ENCODE data around the gene AGAP5. TPM values are rescaled to one million over a fixed set of nuclear protein-coding genes. Genes with fewer than 3 reads are reported as not detected.
A peak's percentile ranks its signal among the peaks of the same experiment; 100 is the strongest.

The AGAP5 gene
- total and polyA plus RNA-seq, 9 of the 15 experiments (the other 6 are each of a cell fraction or from before 2014, with no cell fraction given), result 0.32 to 7.5 (median 5.3) TPM

GRCh38 chr10:73730153-73730906 is 32.4 kb upstream of the AGAP5 start (continued):
- TF ChIP-seq ATF2 (CRISPR knock-in tag; IDR thresholded peaks at IDR 0.05), result no peak
- peak; percentile 56 for TF ChIP-seq NCOR1 (IDR thresholded peaks at IDR 0.05)
- no peak for TF ChIP-seq EZH2 (IDR thresholded peaks at IDR 0.05; ENCODE audit: borderline replicate concordance, low read depth, low read length)
- TF ChIP-seq SIN3A (IDR thresholded peaks at IDR 0.05; ENCODE audit: borderline replicate concordance in 2 of 2, control insufficient read depth in 1 of 2, low read depth in 2 of 2, low read length in 2 of 2), result peak; percentile 95 to 97; a peak in 3 of 4 replicates
- no peak for TF ChIP-seq MECOM (CRISPR knock-in tag; IDR thresholded peaks at IDR 0.05)
- no peak for TF ChIP-seq BRCA1 (IDR thresholded peaks at IDR 0.05)
- no peak for TF ChIP-seq BRCA1 (CRISPR knock-in tag; IDR thresholded peaks at IDR 0.05)
- peak; percentile 83 for TF ChIP-seq NBN (IDR thresholded peaks at IDR 0.05; ENCODE audit: low read depth)
- TF ChIP-seq ZNF766 (CRISPR knock-in tag; conservative IDR thresholded peaks at IDR 0.05), result no peak; the same call in 1 of the 2 replicates
- no peak for TF ChIP-seq NR2C2 (CRISPR knock-in tag; IDR thresholded peaks at IDR 0.05)
- TF ChIP-seq NR2C2 (tag; IDR thresholded peaks at IDR 0.05), result peak; percentile 93
- no peak for TF ChIP-seq SPI1 (IDR thresholded peaks at IDR 0.05; ENCODE audit: borderline replicate concordance, low read depth, low read length)
- no peak for TF ChIP-seq SREBF2 (CRISPR knock-in tag; IDR thresholded peaks at IDR 0.05)
- TF ChIP-seq NELFE (IDR thresholded peaks at IDR 0.05; ENCODE audit: insufficient read depth, insufficient read length), result no peak
- no peak; the same call in 1 of the 2 replicates for TF ChIP-seq FOXM1 (IDR thresholded peaks at IDR 0.05; ENCODE audit: low read depth)
- no peak for TF ChIP-seq FOXM1 (CRISPR knock-in tag; IDR thresholded peaks at IDR 0.05; ENCODE audit: low read depth)
- TF ChIP-seq SAFB (IDR thresholded peaks at IDR 0.05; ENCODE audit: borderline replicate concordance, low read depth, low read length), result peak; percentile 52; the same call in 1 of the 2 replicates
- no peak for TF ChIP-seq PRPF4 (IDR thresholded peaks at IDR 0.05; ENCODE audit: insufficient read depth, low read depth, low read length, poor library complexity, severe bottlenecking)
- TF ChIP-seq NR3C1 (CRISPR knock-in tag; IDR thresholded peaks at IDR 0.05), result no peak
